ENCODE results near the gene NCOA6. TPM values are rescaled to one million over a fixed set of nuclear protein-coding genes. Genes with fewer than 3 reads are reported as not detected.
"Not testable (repeated sequence)": the region's sequence is repeated elsewhere in the genome, so short reads cannot be mapped to it uniquely, and the experiment has no call there.

The NCOA6 gene
- total RNA-seq, 1 donor from 2014 or later, result 29.1 TPM

GRCh38 chr20:34791289-34792020, 34.0 kb downstream of the NCOA6 start:
- intact Hi-C loops (cut with micrococcal nuclease), result no loop called here
- Mint-ChIP-seq H3K4me1 (ENCODE audit: low read depth) (peaks cover 5% of the 10 kb centered on the region), H3K4me3 (no peak overlapping the region), H3K36me3 (ENCODE audit: low read depth) (peaks cover 3% of the 10 kb centered on the region), H3K27ac (no peak overlapping the region), H3K27me3 (ENCODE audit: insufficient read depth) (no peaks in the 10 kb centered on the region), H3K9me3 (no peaks in the 10 kb centered on the region)
- no peak for DNase-seq (ENCODE audit: low spot score)

- Mint-ChIP-seq H3K4me1 (ENCODE audit: low read depth) (no peaks in the 10 kb centered on the region), H3K27ac (no peak overlapping the region), H3K4me3 (no peak overlapping the region), H3K27me3 (ENCODE audit: insufficient read depth) (no peaks in the 10 kb centered on the region), H3K9me3 (no peaks in the 10 kb centered on the region), H3K36me3 (ENCODE audit: low read depth) (peaks cover 4% of the 10 kb centered on the region)
- no peak for DNase-seq (ENCODE audit: low spot score)
- intact Hi-C loops (cut with micrococcal nuclease), result no loop called here
Observed at GRCh38 chr20:34781220-34781619, 44.2 kb downstream of the NCOA6 start.

- H3K27ac Mint-ChIP-seq; H3K27me3 Mint-ChIP-seq (ENCODE audit: insufficient read depth); H3K4me3 Mint-ChIP-seq; H3K36me3 Mint-ChIP-seq (ENCODE audit: low read depth); H3K9me3 Mint-ChIP-seq; intact Hi-C loops (cut with micrococcal nuclease); DNase-seq (ENCODE audit: low spot score); H3K4me1 Mint-ChIP-seq (ENCODE audit: low read depth): not testable (repeated sequence)
Observed at GRCh38 chr20:34780291-34780690, 45.2 kb downstream of the NCOA6 start.

- Mint-ChIP-seq H3K4me3 (no peak overlapping the region), H3K9me3 (no peaks in the 10 kb centered on the region), H3K4me1 (ENCODE audit: low read depth) (no peaks in the 10 kb centered on the region), H3K36me3 (ENCODE audit: low read depth) (peaks cover 20% of the 10 kb centered on the region), H3K27ac (no peak overlapping the region), H3K27me3 (ENCODE audit: insufficient read depth) (no peaks in the 10 kb centered on the region)
- intact Hi-C loops (cut with micrococcal nuclease), result no loop called here
- DNase-seq (ENCODE audit: low spot score), result no peak
Observed at GRCh38 chr20:34776177-34776576, 49.3 kb downstream of the NCOA6 start.

- no peak for DNase-seq (ENCODE audit: low spot score)
- intact Hi-C loops (cut with micrococcal nuclease), result no loop called here
- Mint-ChIP-seq H3K27me3 (ENCODE audit: insufficient read depth) (no peaks in the 10 kb centered on the region), H3K9me3 (no peaks in the 10 kb centered on the region), H3K4me1 (ENCODE audit: low read depth) (no peaks in the 10 kb centered on the region), H3K27ac (no peak overlapping the region), H3K4me3 (no peak overlapping the region), H3K36me3 (ENCODE audit: low read depth) (peaks cover 20% of the 10 kb centered on the region)
Observed at GRCh38 chr20:34774886-34775285, 50.6 kb downstream of the NCOA6 start.

- no peak for DNase-seq (ENCODE audit: low spot score)
- intact Hi-C loops (cut with micrococcal nuclease), result no loop called here
- Mint-ChIP-seq H3K4me1 (ENCODE audit: low read depth) (no peaks in the 10 kb centered on the region), H3K4me3 (no peak overlapping the region), H3K36me3 (ENCODE audit: low read depth) (peaks cover 20% of the 10 kb centered on the region), H3K27me3 (ENCODE audit: insufficient read depth) (no peaks in the 10 kb centered on the region), H3K9me3 (no peaks in the 10 kb centered on the region), H3K27ac (no peak overlapping the region)
Observed at GRCh38 chr20:34774449-34774848, 51.0 kb downstream of the NCOA6 start.

GRCh38 chr20:34773726-34774125, 51.7 kb downstream of the NCOA6 start:
- no peaks in the 10 kb centered on the region for H3K4me1 Mint-ChIP-seq (ENCODE audit: low read depth)
- peaks cover 22% of the 10 kb centered on the region for H3K36me3 Mint-ChIP-seq (ENCODE audit: low read depth)
- no peaks in the 10 kb centered on the region for H3K27me3 Mint-ChIP-seq (ENCODE audit: insufficient read depth)
- H3K9me3 Mint-ChIP-seq, result no peaks in the 10 kb centered on the region
- no peak overlapping the region for H3K27ac Mint-ChIP-seq
- intact Hi-C loops (cut with micrococcal nuclease), result no loop called here
- DNase-seq (ENCODE audit: low spot score), result no peak
- no peak overlapping the region for H3K4me3 Mint-ChIP-seq

- Mint-ChIP-seq H3K9me3 (no peaks in the 10 kb centered on the region), H3K27me3 (ENCODE audit: insufficient read depth) (no peaks in the 10 kb centered on the region), H3K4me3 (no peak overlapping the region), H3K4me1 (ENCODE audit: low read depth) (no peaks in the 10 kb centered on the region), H3K36me3 (ENCODE audit: low read depth) (peaks cover 30% of the 10 kb centered on the region), H3K27ac (no peak overlapping the region)
- DNase-seq (ENCODE audit: low spot score), result no peak
- intact Hi-C loops (cut with micrococcal nuclease), result no loop called here
Observed at GRCh38 chr20:34772437-34772836, 53.0 kb downstream of the NCOA6 start.

GRCh38 chr20:34771680-34772081, 53.8 kb downstream of the NCOA6 start:
- Mint-ChIP-seq H3K27me3 (ENCODE audit: insufficient read depth) (no peaks in the 10 kb centered on the region), H3K4me3 (no peak overlapping the region), H3K9me3 (no peaks in the 10 kb centered on the region), H3K36me3 (ENCODE audit: low read depth) (peaks cover 34% of the 10 kb centered on the region), H3K27ac (no peak overlapping the region), H3K4me1 (ENCODE audit: low read depth) (no peaks in the 10 kb centered on the region)
- DNase-seq (ENCODE audit: low spot score), result no peak
- intact Hi-C loops (cut with micrococcal nuclease), result no loop called here

GRCh38 chr20:34768096-34768495, 57.4 kb downstream of the NCOA6 start:
- Mint-ChIP-seq H3K27me3 (ENCODE audit: insufficient read depth) (no peaks in the 10 kb centered on the region), H3K27ac (no peak overlapping the region), H3K9me3 (no peaks in the 10 kb centered on the region), H3K4me3 (no peak overlapping the region), H3K36me3 (ENCODE audit: low read depth) (peaks cover 27% of the 10 kb centered on the region), H3K4me1 (ENCODE audit: low read depth) (no peaks in the 10 kb centered on the region)
- no peak for DNase-seq (ENCODE audit: low spot score)
- intact Hi-C loops (cut with micrococcal nuclease), result loop anchor here (2.0 kb wide), 1 partner anchor 59 kb away; no protein-coding TSS in a partner anchor

GRCh38 chr20:34762031-34762555, 63.4 kb downstream of the NCOA6 start:
- intact Hi-C loops (cut with micrococcal nuclease), result no loop called here
- Mint-ChIP-seq H3K4me3 (no peak overlapping the region), H3K36me3 (ENCODE audit: low read depth) (peaks cover 39% of the 10 kb centered on the region), H3K4me1 (ENCODE audit: low read depth) (no peaks in the 10 kb centered on the region), H3K9me3 (no peaks in the 10 kb centered on the region), H3K27me3 (ENCODE audit: insufficient read depth) (no peaks in the 10 kb centered on the region), H3K27ac (no peak overlapping the region)
- no peak for DNase-seq (ENCODE audit: low spot score)

- intact Hi-C loops (cut with micrococcal nuclease), result no loop called here
- Mint-ChIP-seq H3K36me3 (ENCODE audit: low read depth) (peaks cover 38% of the 10 kb centered on the region), H3K27me3 (ENCODE audit: insufficient read depth) (no peaks in the 10 kb centered on the region), H3K9me3 (no peaks in the 10 kb centered on the region), H3K4me3 (no peak overlapping the region), H3K27ac (no peak overlapping the region), H3K4me1 (ENCODE audit: low read depth) (no peaks in the 10 kb centered on the region)
- DNase-seq (ENCODE audit: low spot score), result no peak
Observed at GRCh38 chr20:34755367-34755766, 70.1 kb downstream of the NCOA6 start.

GRCh38 chr20:34754611-34755010, 70.8 kb downstream of the NCOA6 start:
- Mint-ChIP-seq H3K27me3 (ENCODE audit: insufficient read depth) (no peaks in the 10 kb centered on the region), H3K36me3 (ENCODE audit: low read depth) (peaks cover 40% of the 10 kb centered on the region), H3K27ac (no peak overlapping the region), H3K9me3 (no peaks in the 10 kb centered on the region), H3K4me3 (no peak overlapping the region), H3K4me1 (ENCODE audit: low read depth) (no peaks in the 10 kb centered on the region)
- DNase-seq (ENCODE audit: low spot score), result no peak
- intact Hi-C loops (cut with micrococcal nuclease), result no loop called here
